ENCODE results near the gene COL18A1.

COL18A1 gene

DNA sequence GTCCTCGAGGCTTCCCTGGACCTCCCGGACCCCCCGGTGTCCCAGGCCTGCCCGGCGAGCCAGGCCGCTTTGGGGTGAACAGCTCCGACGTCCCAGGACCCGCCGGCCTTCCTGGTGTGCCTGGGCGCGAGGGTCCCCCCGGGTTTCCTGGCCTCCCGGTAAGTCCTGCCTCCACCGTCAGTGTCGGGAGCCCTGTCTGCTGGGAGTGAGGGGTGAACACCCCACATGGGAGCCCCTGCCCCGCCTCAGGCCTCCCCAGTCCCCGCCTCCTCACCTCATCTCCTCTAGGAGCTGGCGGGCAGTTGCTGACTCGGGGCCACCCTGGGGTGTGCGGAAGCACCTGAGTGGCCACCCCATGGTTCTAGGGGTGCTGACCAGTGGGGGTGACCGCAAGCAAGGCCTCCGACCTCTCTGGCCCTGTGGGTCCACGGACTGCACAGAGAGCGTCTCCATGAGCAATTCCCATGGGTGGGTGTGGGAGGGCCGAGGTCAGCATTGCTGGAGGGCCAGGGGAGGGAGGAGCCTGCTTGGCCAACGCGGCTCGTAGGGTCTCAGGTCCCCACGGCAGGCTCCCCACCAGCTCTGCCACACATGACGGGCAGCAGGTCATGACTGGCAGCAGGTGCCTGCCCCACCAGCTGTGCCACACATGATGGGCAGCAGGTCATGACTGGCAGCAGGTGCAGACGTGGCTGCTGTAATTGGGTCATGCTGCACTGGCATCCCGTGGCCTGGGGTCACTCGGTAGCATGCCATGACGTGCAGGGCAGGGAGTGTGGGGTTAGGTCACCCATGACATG is 75.9 kb downstream of the COL18A1 start:
- no peak for DNase-seq (ENCODE audit: low spot score)

DNA sequence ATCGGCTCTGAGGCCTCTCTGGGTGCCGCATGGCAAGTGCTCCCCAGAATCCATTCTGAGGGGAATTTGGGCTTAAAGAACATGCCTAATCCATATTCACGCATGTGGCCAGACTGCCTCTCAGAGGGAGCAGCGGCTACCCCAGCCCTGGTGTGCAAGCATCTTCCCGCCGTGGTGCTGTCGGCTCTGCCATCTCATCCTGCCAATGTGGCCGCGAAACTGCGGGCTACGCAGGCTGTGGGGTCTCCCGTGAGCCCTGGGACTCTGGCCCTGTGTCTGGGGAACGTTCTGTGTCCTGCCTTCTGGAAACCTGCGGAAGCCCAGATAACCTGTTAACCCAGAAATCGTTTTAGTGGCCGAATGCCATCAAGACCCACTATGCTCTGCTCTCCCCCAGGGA is 76.6 kb downstream of the COL18A1 start:
- no peak for DNase-seq (ENCODE audit: low spot score)

DNA sequence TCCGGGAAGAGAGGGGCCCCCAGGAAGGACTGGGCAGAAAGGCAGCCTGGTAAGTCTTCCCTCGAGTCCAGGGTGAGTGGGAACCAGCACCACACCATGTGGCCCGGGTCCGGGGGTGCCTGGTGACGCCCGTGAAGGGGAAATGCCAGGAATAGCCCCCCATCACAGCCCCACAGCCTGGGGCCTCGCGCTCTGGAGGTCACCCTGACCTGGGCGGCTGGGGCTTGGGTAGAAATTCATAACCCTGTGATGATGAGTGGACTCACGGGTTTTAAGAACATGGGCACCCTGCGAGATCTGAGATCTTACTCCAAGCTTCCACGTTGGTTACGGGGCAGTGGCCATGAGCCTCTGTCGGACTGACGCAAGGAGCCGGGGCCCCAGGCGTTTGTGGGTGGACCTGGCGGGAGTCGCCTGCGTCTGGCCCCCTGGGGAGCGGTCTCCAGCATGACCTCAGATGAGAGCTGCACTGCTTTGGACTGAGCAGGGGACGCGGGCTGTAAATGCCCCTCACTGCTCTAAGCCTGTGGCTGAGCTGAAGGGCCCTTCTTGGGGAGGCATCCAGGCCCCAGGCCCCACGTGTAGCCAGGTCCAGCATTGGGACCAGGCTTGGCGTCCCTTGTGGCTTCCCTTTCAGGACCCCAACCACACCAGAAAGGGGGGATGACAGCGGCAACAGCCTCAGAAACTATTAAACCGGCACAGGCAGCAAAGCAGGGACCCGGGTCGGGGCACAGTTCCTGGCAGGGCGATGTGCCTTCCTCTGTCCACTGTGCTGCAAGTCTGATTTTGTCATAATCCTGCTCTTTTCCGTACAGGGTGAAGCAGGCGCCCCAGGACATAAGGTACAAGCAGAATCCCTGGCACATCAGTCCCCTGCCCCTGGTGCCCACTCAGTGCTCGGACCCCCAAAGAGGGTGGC is 77.3 kb downstream of the COL18A1 start:
- no peak for DNase-seq (ENCODE audit: low spot score)

DNA sequence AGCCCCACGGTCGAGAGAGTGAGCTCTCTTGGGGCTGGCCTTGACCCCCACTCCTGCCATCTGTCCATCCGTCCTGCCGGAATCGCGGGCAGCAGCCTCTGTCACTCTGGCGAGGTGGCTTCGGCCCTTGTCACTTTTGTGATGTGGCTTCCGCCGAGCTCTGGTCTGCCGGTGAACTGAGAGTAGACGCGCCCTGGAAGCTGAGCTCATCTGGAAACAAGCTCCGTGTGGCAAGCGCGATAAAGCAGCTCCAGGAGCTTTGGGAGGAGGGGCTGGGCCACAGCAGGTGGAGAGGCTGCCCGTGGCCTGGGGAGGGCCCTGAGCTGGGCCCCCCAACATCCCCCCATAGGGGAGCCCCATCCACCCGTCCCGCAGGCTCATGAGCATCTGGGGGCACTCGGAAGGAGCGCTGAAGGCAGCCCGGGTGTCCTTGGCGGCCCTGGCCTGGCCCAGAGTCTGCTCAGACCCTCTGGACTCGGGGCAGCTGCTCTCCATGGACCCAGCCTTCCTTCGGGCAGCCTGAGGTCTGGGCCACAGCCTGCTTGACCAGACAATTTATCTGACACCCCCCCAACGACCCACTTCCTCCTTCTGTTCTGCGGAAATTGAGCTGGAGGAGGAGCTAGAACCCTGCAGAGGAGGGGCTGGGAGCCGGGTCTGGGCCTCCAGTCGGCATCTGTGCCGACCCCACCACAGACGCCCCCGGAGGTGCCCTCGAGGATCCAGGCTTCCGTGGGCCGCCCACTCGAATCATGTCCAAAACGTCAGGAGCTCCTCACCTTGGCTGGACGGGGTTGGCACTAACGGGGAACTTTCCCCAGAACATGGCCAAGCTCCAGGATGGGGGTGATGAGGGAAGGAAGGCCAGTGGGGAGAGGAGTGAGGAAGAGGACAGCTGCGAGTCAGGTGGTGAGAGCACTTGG is 78.2 kb downstream of the COL18A1 start:
- no peak for DNase-seq (ENCODE audit: low spot score)

DNA sequence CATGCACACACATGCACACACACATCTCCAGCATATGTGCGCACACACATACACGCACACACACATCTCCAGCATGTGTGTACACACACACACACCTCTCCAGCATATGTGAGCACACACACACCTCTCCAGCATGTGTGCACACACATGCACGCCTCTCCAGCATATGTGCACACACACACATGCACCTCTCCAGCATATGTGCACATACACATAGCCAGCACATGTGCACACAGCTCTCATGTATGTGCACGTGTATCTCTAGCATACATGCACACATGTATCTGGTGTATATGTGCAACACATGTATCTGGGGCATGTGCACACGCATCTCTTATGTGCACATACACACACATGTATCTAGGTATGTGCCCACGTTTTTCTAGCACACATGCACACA is 79.4 kb downstream of the COL18A1 start:
- DNase-seq (ENCODE audit: low spot score) = no peak

DNA sequence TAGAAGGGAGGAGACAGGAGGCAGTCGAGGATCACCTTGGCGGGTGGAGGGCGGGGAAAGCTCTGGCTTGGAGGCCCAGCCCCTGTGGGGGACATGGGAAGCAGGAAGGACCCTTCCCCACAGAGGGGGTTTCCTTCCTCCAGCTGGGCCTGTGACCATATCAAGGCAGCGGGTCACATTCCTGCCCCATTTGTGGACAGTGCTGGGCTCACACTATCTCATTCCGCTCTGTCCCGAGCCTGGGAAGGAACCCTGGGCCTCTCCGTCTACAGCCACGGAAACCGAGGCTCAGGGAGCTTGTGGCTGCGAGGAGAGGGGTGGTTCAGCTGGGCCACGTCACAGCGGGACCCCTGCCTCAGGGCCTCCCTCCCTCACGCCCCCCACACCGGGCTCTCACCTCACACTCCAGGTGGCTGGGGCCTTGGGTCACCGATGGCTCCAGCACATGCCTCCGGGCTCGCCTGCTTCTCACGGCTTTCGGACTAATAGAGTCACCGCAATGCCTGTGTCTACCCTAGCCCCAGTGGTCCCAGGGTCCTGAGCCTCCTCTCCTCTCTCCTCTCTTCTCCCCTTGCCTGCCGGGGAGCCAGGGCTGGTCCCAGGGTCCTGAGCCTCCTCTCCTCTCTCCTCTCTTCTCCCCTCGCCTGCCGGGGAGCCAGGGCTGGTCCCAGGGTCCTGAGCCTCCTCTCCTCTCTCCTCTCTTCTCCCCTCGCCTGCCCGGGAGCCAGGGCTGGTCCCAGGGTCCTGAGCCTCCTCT is 80.9 kb downstream of the COL18A1 start:
- no peak for DNase-seq (ENCODE audit: low spot score)

DNA sequence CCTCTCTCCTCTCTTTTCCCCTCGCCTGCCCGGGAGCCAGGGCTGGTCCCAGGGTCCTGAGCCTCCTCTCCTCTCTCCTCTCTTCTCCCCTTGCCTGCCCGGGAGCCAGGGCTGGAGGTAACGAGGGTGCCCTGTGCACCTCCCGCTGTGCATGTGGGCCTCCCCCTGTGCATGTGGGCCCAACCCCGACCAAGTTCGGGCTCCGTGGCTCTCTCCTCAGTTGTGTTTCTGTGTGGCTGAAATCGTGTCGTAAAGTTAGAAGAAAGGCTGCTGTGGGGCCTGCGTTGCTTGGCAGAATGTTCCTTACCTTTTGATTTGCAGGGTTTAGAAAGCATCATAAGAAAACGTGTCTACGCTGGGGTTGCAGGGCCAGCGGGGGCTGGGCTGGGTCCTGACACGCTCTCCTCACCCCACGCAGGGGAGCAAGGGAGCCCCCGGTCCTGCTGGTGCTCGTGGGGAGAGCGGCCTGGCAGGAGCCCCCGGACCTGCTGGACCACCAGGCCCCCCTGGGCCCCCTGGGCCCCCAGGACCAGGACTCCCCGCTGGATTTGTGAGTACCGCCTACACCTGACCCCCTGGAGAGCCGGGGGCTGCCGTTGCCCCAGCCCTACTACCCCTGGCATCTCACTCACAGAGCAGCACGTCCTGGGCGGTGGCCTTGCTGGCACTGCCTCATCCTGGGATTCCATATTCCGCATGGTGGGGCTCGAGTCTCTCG is 81.6 kb downstream of the COL18A1 start:
- no peak for DNase-seq (ENCODE audit: low spot score)

DNA sequence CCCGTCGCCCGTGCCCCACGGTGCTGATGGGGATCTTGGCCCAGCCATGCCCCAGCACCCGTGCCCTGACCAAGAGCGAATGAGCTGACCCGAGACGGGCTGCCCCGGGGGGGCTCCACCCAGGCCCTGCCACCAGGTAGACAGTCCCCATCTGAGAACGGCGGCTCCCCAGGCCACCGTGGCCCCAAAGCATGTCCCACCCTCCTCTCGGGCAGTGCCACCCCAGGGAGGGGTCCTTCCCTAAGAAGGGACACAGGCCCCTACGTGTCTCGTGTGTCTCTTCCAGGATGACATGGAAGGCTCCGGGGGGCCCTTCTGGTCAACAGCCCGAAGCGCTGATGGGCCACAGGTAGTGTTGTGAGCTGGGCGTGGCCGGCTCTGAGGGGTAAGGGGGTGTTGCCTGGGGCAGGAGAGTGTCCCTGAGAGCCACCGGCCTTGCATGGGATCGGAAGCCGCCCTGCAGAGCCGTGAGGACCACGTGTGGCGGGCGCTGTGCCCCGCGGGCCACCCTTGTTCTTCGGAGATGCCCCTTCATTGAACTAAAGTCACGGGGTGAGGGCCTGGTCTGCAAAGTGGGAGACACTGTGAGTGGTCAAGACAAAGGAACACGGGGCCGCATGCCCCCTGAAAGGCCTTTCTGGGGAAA is 82.3 kb downstream of the COL18A1 start:
- no peak for DNase-seq (ENCODE audit: low spot score)

DNA sequence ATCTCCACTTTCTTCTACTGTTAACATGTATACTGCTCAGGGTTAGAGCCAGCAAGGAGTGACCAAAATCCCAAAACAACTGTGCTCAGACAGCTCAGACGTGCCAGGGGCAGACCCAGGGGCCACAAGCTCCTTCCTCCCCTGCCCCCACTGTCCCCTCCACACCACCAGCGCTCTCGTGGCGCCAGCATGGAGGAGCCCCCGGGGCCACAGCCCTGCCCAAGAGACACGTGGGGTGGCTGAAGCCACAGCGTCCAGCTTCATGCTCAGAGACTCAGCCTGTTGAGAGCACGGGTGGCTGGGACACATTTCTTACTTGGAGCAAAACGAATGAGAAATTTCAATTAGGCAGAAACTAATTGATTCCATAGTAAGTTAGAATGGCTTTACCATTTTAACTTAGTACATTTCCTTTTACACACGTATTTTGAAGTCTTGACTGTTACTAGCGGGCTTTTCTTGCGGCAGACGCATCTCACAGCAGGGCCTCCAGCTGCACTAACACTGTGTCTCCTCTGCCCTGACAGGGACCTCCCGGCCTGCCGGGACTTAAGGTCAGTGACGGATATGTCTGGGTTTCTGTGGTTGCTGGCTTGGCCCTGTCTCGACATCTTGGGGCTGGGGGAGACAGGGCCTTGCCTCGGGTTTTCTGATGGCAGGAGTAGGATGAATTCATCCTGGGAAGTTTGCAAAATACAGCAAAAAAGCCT is 83.1 kb downstream of the COL18A1 start:
- DNase-seq (ENCODE audit: low spot score) = no peak

DNA sequence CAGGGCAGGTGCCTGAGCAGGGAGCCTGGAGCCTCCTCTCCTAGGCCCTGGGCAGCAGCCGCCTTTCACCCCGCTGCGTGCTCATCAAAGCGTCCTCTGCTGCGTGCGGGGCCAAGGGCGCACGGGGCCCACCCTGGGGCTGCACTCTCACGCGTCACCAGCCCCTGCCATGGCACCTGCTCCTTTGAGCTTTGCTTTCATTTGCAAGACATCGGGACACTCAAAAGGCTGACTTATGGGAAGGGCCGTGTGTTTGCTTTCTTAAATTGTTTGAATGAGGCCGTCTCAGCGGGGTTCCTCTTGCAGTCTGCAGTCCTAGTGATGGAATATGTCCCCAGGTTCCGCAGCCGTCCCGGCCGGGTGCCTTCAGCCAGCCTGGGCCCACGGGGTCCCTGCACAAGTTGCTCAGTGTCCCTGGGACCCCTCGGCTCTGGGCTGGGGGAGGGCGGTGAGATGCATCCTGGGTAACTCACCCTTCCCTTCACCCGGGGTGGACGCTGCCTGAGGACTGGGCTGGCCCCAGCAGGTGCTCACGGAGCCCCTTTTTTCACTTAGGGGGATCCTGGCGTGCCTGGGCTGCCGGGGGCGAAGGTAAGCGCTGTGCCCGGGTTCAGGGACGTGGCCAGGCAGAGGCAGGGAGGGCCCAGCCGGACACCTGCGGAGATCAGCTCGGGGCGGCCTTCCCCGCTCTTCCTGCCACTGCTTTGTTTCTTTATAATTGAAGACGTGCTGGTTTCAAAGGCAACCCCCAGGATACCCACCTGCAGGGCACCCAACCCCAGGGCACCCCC is 84.2 kb downstream of the COL18A1 start:
- peak; percentile 56 for DNase-seq (ENCODE audit: low spot score)

DNA sequence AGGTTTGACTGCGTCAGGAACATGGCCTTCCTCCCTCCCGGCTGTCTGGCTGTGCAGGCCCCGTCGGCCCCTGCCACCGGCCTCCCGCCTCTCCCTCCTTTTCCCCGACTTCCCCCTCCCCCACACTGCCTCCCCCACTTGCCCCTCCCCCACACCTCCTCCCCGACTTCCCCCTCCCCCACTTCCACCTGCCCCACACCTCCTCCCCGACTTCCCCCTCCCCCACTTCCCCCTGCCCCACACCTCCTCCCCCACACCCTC is 84.7 kb downstream of the COL18A1 start:
- peak; percentile 64 for DNase-seq (ENCODE audit: low spot score)

DNA sequence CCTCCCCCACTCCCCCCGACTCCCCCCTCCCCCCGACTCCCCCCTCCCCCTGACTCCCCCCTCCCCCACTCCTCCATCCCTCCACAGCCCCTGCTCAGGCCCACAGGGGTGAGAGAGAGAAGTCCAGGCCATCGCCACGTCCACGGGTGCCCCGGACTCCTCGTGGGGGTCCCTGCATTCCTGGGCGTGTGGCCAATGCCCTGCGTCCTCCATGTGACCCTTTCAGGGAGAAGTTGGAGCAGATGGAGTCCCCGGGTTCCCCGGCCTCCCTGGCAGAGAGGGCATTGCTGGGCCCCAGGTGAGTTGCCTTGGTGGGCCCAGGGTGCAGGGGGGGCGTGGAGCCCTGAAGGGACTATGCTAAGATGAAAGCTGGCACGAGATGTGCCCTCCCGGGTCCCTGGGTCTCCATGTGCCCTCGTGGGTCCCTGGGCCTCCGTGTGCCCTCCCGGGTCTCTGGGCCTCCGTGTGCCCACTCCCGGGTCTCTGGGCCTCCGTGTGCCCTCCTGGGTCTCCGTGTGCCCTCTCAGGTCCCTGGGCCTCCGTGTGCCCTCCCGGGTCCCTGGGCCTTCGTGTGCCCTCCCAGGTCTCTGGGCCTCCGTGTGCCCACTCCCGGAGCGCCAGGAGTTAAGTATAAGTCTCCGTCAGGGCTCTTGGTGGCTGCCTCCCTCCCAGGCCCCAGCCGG is 85.2 kb downstream of the COL18A1 start:
- no peak for DNase-seq (ENCODE audit: low spot score)

DNA sequence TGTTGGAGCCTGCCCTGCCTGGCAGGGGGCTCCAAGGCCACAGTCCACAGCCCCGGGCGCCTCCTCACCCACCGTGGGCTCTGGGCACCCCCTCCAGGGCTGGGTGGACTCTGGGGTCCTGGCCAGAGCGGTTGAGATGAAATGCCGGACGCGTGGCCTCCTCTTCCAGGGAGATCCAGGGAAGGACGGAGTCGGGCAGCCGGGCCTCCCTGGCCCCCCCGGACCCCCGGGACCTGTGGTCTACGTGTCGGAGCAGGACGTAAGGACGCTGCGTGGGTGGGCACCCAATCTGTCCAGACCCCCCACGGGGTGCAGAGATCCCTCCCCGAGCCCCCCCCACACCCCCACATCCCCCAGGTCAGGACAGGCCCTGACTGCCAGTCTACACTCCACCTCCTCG is 86.1 kb downstream of the COL18A1 start:
- no peak for DNase-seq (ENCODE audit: low spot score)

DNA sequence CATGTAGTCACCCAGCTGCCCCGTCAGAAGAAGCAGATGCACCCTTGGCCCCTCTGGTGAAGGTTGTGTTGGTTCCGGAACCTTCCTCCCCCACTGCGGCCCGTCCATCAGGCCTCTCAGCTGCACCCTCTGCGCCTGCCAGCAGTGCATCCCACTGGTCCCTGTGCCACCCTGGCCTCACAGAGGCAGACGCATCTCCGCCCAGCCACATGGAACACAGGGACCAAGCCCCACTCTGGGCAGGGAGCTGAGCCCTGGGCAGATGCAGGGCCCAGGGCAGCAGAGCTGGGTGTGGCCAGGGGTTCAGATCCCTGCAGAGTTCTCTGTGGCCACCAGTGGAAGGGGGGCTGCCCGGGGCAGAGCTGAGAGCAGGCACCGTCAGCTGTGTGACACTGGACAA is 86.7 kb downstream of the COL18A1 start:
- no peak for DNase-seq (ENCODE audit: low spot score)

DNA sequence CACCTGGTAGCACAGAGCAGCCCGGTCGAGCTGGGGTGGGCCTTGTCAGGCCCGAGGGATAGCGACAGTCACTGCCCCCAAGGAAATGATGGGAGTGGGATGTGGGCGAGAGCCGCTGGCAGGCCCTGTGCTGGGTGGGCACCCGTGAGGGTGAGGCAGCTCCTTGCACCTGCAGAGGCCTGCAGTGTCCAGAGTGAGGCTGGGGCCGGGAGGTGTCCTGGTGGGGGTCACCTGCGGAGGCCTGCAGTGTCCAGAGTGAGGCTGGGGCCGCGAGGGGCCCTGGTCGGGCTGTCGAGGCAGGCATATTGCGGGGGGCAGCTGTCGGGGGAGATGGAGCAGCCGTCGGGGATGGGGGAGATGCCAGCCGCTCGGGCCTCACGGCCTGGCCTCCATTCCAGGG is 87.8 kb downstream of the COL18A1 start:
- no peak for DNase-seq (ENCODE audit: low spot score)

DNA sequence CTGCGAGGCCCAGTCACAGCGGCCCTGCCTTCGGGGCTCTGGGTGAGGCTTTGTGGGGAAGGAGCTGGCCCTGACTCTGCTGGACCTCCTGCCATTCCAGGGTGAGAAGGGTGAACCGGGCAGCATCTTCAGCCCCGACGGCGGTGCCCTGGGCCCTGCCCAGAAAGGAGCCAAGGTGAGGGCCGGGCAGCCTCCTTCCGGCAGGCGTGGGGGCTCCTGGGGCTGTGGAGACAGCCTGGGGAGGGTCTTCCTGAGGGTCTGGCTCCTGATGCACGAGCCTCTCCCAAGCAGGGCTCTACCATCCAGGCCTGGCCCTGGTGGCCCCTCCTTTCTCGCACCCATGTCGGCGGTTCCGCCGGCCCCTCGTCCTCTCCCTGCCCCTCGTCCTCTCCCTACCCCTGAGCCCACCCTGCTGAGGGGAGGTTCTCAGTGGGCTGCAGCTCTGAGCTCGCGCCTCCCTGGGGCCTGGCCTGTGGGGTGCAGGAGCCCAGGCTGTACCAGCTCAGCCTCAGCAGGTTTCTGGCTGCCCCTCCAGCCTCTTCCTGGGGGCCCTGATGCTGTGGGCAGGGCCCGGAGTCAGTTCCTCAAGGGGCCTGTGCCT is 88.5 kb downstream of the COL18A1 start:
- DNase-seq (ENCODE audit: low spot score) = no peak

DNA sequence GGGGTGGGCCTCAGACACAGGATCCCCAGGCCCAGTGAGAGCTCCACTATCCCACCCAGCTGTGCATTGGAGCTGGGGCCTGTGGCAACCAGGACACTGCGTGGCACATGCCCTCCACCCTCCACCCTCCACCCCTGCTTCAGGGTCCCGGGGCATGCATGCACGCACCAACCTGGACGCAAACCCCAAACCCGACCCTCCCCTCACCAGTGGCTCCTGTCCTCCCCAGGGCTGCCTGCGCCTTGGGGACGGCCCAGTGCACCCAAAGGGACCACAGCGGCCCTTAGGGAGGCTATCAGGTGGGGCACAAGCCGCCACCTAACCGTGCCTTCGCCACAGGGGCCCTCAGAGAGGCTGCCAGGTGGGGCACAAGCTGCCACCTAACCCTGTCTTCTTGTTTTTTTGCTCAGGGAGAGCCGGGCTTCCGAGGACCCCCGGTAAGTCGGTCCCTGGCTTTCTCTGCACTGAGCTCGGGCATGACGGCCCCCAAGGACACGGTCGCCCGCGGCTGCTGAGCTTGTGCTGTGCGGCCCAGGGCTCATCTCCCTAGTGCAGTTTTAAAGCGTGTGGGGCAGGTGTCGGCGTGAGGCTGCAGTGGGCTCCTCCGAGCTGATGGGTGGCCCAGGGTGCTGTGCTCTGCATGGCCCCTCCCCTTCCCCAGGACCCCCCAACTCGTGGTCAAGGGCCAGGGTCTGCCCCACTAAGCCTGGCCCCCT is 89.3 kb downstream of the COL18A1 start:
- no peak for DNase-seq (ENCODE audit: low spot score)

Data from iPS-NIHi11 (cell line).